HG03025 (cell line): ENCODE results near the gene CSPG4.
"Not testable (repeated sequence)": the region's sequence is repeated elsewhere in the genome, so short reads cannot be mapped to it uniquely, and the experiment has no call there.

ENCODE experiments used
- ATAC-seq: cut with Tn5 transposase; IDR thresholded peaks from one replicate; pipeline ENCODE4 v1.9.1; 2021; ENCODE audit warnings: mild to moderate bottlenecking, moderate library complexity; ENCODE audit not compliant: unreplicated experiment, low FRiP score

Gene CSPG4

DNA sequence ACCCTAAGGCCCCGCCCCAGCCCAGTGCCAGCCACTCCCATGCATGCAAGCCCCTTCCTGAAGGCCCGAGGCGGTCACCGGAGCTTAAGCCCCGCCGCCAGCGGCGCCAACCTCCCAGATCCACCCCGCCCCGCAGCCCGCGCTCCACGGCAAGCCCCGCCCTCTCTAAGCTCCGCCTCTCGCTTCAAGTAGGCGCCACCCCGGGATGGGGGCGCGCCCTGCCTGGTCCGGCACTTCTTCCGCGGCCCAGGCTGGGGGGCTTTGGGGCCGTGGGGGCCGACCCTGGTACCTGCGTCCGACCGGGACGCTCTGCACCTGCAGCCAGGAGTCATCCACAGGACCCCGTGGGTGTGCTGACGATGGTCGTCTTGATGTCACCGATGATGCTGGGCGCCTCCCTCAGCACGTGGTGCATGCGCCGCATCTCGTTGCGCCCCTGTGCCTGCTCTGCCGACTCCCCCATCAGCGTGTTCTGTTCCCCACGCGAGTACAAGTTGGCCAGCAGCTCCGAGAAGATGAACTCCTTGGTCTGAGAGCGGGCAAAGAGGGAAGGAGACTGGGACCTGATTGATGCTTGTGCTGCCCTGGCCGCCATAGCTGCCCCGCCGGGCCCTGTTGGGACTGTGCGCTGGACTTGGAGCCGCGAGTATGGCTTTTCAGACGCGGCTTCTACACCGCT lies 26.1 kb upstream of the CSPG4 start:
- ATAC-seq: peak; percentile 85

DNA sequence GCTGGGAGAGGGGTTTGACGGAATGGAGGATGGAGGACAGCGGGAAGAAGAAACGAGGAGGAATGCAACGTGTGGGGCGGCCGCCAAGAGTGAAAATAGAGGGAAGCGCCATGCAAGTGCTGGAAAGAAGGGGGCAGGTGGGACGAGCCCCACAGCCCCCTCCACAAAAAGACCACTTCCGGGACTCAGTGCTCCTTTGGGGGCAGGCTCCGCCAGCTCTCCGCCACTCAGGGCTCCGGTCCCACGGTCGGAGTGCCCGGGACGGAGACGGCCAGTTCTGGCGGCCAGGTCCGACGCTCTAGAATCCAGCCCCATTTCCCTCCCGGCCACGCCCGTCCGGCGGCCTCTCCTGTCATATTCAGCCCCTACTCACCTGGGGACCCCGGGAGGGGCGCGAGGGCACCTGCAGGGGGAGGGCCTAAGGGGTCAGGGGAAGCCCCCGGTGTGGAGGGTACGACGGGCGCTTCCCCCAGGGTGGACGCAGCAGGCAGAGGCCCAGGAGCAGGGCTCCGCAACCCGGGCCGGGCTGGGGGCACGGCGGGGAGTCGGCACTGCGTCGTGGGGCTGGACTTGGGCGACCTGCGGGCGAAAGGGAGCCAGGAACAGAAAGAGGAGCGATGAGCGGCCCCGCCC lies 25.5 kb upstream of the CSPG4 start:
- ATAC-seq: no peak

GRCh38 chr15:75737116-75738013 lies 24.7 kb upstream of the CSPG4 start:
- not testable (repeated sequence) for ATAC-seq

- no peak for ATAC-seq
Observed at GRCh38 chr15:75736256-75736655, 23.6 kb upstream of the CSPG4 start.

DNA sequence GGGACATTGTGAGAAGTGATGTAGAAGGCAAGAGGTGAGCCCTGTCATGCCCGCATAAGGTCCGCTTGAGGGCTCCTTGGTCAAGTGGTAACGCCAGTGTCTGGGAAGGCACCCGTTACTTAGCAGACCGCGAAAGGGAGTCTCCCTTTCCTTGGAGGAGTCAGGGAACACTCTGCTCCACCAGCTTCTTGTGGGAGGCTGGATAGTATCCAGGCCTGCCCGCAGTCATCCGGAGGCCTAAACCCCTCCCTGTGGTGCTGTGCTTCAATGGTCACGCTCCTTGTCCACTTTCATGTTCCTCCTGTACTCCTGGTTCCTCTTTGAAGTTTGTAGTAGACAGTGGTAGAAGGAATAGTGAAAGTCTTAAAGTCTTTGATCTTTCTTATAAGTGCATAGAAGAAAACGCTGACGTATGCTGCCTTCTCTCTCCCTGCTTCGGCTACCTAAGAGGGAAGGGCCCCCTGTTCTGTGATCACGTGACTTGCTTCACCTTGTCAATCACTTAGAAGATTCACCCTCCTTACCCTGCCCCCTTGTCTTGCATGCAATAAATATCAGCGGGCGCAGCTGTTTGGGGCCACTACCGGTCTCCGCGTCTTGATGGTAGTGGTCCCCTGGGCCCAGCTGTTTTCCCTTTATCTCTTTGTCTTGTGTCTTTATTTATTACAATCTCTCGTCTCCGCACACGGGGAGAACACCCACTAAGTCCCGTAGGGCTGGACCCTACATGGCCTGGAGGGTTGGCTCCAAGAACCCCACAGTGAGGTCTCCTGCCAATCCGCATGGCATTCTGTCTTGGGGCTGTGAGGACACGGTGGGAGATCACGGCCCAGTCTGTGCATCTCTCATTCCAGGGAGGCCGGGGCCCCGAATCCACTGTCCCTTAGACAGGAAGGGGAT lies 22.5 kb upstream of the CSPG4 start:
- ATAC-seq: not testable (repeated sequence)

DNA sequence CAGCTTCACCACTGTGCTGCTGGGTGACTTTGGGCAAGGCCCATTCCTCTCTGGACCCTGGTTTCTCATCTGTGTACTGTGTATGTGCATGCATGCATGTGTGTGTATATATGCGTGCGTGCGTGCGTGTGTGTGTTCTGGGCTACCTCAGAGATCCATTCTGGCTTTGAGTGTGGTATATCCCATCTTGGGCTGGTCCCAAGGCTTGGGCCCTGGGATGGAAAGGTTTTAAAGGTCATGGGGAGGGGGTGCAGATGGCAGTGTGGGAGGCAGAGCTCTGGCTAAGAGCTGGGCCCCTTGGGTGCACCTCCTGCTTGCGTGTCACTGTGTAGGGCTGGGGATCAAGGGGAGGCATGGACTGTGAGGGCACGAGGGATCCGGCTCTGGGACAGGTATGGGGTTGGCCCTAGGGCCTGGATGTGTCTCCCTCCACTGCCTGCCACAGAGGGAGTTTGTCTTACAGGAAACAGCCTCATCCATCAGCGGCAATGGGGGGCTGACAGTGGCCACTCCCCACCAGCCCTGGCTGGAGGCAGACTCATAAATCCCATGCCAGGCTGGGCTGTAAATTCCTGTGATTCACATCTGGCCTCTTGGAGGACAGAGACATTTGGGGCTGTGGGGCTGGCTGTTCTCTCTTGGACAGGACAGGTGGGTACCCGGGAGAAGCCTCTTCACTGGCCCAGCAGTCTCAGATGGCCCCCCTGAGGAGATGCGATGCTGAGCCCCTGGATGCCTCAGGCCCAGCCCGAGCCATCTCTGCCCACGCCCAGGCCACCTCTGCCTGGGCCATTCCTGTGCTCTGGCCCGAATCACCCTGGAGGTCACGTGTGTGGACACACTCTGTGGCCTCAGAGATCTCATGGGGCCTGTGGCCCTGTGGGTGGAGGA lies 21.4 kb upstream of the CSPG4 start:
- ATAC-seq: no peak

DNA sequence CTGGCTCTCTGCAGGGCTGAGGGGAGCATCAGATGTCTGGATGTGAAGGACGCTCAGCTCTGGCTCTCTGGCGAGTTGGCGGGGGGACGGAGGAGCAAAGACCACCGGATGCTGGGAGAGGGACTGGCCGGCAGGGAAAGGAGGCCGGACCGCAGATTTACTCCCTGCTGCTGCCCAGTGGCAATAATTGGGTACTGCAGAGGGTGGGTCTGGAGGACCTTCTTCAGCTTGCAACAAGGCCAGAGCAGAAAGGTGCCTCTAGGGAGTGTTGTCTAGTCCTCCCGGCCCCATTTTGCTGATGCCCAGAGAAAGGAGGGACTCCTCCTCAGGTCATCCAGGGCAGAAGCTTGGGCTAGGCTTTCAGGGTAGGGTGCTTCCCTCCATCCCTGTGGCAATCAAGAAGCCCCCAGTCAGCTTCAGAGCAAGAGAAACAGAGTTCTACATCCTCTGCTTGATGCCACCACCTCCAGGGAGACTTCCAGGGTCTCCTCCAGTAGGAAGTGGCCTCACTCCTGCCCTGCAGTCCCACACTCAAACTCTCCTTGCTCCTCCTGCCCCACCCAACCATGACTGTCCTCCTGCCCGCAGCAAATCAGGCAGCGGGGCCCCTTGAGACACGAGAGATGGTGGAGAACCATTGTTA lies 20.3 kb upstream of the CSPG4 start:
- ATAC-seq: no peak

- no peak for ATAC-seq
Observed at GRCh38 chr15:75732177-75732808, 19.6 kb upstream of the CSPG4 start.

DNA sequence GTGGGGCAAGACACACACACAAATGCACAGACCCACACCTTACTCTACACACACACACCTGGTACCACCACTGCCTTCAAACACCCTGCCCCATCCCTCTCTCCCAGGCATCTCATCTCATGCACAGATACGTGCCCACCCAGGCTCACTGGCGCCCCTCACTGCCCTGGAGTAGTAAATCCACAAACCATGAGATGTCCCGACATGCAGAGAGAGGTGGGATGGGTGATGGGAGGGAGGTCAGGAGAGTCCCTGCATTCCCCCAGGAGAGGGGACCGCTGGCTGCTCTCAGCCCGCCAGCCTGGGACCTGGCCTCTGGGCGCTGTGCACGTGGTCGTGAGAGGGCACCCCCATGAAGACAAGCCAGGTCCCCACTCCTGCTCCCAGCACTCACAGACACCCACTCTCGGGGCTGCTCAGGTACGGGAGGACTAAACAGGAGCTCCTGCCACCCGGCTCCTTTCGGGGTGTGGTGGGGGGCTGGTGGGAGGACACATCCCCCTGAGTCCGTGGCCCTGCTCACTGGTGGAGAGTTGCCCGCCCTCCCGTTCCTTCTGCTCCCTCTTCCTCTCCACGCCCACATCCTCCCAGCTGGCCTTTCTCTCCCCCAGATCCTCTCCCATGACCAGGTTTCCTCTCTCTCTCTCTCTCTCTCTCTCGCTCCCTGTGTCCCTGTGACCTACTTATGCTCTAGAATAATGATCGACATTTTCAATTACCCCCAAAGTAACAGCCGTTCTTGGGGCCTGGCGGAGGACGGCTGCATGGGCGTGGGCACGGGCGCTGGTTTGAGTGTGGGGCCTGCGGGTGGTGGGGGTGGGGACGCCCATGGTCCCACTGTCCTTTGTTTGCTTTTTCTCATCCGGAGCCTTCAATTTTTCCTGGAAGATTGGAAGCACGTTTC lies 18.9 kb upstream of the CSPG4 start:
- no peak for ATAC-seq

GRCh38 chr15:75730376-75731247 lies 18.0 kb upstream of the CSPG4 start:
- ATAC-seq: not testable (repeated sequence)

GRCh38 chr15:75729326-75730069 lies 16.9 kb upstream of the CSPG4 start:
- ATAC-seq: no peak

GRCh38 chr15:75727851-75728715 lies 15.4 kb upstream of the CSPG4 start:
- no peak for ATAC-seq

- no peak for ATAC-seq
Observed at GRCh38 chr15:75727031-75727531, 14.4 kb upstream of the CSPG4 start.

DNA sequence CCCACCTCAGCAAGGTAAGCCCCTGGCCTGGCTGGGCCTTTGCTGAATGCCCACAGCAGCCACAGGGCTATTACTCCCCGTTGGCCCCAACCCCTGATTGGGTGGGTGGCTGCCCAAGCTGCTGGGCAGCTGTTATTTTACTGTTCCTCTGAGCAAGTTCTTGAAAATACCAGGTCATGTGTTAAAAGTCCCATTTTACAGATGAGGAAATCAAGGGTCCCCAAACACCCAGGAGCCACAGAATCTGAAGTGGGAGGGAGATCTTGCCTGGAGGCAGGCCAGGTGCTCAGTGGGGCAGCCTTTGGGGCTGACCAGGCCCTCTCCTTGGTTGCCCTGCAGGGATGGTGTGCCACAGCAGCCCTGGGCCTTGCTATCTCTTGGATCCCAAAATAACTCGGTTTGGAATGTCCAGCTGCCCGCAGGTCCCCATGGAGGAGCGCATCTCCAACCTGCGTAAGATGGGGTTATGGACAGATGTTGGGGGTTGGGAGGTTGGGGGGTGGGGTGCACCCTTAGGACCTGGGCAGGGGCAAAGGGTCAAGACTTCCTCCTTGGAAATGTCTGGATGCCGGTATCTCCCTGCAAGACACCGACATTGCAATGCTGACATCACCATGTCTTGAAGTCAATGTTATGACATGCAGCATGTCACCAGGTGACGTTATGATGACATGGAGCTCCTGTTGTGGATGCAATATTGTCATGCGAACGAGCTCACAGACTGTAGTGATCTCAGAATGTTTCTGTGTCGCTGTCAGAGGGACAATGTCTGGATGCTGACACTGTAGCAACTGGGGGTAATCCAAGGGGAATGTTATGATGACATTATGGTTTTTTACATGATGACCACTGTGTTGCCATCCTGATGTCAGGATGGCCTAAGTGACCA lies 13.3 kb upstream of the CSPG4 start:
- ATAC-seq: no peak
